Measurements from ENCODE around the gene KNG1.

DNA sequence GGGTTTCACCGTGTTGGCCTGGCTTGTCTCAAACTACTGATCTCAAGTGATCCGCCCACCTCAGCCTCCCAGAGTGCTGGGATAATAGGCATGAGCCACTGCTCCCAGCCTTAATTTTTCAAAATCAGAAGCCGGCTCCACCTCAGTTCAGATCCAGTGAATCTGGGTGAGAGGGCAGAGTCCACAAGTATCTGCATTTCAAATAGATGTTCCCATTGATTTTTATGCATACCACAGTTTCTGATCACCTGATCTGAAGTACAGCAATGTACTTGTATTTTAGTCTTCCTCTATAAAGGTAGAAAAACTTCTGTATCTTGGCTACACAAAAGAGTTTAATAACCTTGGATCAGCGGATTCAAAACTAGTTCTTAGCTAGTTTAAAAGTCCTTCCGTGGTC lies 62.0 kb downstream of the KNG1 start:
- TF ChIP-seq, protein P1, sequence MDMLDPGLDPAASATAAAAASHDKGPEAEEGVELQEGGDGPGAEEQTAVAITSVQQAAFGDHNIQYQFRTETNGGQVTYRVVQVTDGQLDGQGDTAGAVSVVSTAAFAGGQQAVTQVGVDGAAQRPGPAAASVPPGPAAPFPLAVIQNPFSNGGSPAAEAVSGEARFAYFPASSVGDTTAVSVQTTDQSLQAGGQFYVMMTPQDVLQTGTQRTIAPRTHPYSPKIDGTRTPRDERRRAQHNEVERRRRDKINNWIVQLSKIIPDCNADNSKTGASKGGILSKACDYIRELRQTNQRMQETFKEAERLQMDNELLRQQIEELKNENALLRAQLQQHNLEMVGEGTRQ (IDR thresholded peaks at IDR 0.05), result no peak
- TF ChIP-seq, protein P2, sequence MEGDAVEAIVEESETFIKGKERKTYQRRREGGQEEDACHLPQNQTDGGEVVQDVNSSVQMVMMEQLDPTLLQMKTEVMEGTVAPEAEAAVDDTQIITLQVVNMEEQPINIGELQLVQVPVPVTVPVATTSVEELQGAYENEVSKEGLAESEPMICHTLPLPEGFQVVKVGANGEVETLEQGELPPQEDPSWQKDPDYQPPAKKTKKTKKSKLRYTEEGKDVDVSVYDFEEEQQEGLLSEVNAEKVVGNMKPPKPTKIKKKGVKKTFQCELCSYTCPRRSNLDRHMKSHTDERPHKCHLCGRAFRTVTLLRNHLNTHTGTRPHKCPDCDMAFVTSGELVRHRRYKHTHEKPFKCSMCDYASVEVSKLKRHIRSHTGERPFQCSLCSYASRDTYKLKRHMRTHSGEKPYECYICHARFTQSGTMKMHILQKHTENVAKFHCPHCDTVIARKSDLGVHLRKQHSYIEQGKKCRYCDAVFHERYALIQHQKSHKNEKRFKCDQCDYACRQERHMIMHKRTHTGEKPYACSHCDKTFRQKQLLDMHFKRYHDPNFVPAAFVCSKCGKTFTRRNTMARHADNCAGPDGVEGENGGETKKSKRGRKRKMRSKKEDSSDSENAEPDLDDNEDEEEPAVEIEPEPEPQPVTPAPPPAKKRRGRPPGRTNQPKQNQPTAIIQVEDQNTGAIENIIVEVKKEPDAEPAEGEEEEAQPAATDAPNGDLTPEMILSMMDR (IDR thresholded peaks at IDR 0.05), result no peak
- TF ChIP-seq, protein P3, sequence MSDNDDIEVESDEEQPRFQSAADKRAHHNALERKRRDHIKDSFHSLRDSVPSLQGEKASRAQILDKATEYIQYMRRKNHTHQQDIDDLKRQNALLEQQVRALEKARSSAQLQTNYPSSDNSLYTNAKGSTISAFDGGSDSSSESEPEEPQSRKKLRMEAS (IDR thresholded peaks at IDR 0.05), result no peak
- no peak for TF ChIP-seq CHD4 (IDR thresholded peaks at IDR 0.05; ENCODE audit: borderline replicate concordance)
- TF ChIP-seq, protein P4, sequence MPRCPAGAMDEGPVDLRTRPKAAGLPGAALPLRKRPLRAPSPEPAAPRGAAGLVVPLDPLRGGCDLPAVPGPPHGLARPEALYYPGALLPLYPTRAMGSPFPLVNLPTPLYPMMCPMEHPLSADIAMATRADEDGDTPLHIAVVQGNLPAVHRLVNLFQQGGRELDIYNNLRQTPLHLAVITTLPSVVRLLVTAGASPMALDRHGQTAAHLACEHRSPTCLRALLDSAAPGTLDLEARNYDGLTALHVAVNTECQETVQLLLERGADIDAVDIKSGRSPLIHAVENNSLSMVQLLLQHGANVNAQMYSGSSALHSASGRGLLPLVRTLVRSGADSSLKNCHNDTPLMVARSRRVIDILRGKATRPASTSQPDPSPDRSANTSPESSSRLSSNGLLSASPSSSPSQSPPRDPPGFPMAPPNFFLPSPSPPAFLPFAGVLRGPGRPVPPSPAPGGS (IDR thresholded peaks at IDR 0.05), result no peak

All from A549 (cell line).